HL-60 (cell line): ENCODE data around the gene RHOT2.

ENCODE experiments used
- CTCF ChIP-seq: IDR thresholded peaks from one replicate; pipeline ENCODE4 v1.5.1; 2011; ENCODE audit warnings: low read length, control low read depth, inconsistent platforms; ENCODE audit not compliant: insufficient read depth
- POLR2AphosphoS5 ChIP-seq: IDR thresholded peaks from 2 replicates; pipeline ENCODE4 v1.6.1; 2012; ENCODE audit warnings: low read depth

- TF ChIP-seq POLR2AphosphoS5 (no peak), CTCF (no peak)
Observed at GRCh38 chr16:702341-702740, 34.4 kb downstream of the RHOT2 start.
